Stimulated activated CD8-positive, alpha-beta memory T cell treated with anti-CD3 and anti-CD28 coated beads, Interleukin-12 subunit alpha, Interleukin-12 subunit beta, amount 100 ng/mL, for 24 hours (primary cell): ENCODE measurements around the gene MVD.
"Not testable (repeated sequence)": the region's sequence is repeated elsewhere in the genome, so short reads cannot be mapped to it uniquely, and the experiment has no call there.

Experiments used
- DNase-seq: peaks from one replicate; pipeline ENCODE4 v3.0.0-alpha.2; 2020; ENCODE audit errors: extremely low read depth

Gene MVD

DNA sequence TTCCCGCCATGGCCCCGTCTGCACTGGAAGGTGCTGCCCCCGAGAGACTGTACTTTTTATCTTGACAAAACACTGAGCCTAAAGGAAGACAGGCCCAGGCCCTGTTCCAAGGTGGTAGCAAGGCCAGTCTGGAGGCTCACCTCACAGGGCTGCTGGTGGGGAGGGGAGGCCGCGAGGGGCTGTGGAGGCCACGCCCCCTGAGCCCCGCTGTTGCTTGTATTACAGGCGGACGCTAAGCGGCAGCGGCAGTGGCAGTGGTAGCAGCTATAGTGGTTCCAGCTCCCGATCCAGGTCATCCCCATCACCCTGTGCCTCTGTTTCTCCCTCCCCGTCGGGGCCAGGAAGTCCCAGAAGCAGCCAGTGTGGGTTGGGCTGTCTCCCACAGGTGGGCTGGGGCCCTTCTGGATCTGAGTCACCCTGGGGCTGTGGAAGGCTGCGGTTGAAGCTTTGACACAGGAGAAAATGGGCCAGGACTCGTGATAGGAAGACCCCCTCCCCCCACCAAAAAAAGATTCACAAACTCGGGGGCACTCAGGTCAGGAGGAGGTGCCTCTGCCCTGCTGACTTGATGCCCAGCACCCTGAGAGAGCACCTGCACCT is 37.8 kb downstream of the MVD start:
- no peak for DNase-seq

DNA sequence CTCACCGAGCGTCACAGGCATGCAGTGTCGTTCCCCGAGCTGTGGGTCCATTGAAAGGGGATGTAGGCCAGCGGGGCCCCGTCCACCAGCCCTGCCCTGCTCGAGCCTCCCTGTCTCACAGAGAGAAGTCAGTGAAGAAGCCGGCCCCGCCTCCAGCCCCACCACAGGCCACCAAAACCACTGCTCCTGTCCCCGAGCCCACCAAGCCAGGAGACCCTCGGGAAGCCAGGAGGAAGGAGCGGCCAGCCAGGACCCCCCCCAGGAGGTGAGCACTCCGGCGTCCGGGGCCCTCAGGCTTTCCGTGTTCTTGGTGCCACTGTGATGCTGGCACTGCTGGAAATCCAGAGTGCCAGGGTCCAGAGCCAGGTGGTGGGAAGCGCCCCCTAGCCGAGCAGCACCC is 38.4 kb downstream of the MVD start:
- DNase-seq, result no peak

DNA sequence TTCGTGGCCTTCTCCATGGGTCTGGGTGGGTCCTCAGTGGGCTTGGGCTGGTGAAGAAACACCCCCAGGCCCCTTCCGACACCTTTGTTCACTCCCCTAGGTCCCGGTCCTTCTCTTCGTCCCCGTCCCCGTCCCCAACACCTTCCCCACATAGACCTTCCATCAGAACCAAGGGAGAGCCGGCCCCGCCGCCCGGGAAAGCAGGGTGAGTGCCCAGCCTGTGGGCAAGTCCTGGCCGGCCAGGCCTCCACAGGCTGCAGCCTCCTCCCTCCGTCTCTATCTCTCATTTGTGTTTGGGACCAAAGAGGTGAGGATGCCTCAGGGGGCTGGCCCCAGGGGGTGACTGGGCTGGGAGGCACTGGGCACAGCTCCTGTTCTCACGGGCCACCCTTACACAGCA is 39.0 kb downstream of the MVD start:
- DNase-seq, result no peak

DNA sequence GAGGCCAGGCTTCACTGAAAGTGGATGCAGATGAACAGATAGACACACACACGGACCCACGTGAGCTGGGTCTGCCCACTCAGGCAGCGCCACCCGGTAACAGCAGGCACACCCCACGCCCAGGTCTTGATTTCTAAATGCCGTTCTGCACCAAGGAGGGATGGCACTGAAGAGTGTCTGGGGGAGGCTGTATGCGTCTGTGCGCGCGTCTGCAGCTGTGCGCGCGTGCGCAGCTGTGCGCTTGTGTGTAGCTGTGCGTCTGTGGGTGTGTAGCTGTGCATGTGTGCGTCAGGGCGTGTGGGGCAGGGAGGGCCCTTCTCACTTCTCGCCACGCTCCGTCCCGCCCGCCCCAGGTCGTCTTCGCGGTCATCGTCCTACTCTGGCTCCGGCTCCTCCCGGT is 40.0 kb downstream of the MVD start:
- no peak for DNase-seq

DNA sequence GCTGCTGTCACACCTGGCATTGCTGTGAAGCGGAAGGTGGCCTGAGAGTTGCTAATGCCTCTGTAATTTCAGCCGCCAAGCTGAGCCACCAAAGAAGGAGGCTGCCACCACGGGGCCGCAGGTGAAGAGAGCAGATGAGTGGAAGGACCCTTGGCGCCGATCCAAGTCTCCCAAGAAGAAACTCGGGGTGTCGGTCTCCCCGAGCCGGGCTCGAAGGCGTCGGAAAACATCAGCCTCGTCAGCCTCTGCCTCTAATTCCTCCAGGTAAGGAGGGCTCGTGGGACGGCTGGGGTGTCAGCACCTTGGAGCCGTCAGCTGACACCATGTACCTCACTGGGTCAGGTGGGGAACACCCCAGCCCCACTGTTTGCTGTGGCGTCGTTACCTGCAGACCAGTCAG is 40.8 kb downstream of the MVD start:
- no peak for DNase-seq

DNA sequence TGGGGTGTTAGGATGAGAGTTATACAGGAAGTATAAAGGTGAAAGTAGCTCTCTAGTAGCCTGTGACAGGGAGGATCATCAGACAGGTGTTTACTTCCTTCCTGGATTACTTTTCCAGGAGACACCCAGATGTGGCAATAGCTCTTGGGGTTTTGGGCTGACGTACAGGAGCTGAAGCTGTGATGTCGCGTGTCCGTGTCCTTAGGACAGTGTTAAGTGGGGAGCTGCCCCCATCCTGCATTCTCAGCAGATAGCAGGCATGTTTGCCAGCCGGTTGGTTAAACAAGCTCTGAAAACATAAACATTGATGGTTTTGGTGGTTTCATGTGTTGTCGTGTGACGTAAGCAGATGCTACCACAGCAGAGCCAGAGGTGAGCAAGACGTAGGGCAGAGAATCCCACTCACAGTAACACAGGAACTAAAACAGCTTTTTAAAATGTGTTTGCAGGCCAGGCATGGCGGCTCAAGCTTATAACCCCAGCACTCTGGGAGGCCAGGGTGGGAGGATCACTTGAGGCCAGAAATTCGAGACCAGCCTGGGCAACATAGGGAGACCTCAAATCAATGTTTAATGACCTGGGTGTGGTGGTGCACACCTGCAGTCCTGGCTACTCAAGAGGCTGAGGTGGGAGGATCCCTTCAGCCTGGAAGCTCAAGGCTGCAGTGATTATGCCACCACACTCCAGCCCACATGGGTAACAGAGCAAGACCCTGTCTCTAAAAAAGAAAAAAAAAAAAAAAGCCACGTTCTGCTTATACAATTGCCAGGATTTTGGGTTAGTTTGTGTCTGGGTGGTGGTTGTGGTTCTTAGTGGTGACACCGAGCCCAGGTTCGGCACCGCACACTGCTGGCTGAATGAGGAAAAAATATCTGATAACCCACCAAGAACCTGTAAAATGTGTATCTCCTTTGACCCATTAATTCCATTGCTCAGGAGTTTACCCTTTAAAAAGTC is 42.8 kb downstream of the MVD start:
- no peak for DNase-seq

DNA sequence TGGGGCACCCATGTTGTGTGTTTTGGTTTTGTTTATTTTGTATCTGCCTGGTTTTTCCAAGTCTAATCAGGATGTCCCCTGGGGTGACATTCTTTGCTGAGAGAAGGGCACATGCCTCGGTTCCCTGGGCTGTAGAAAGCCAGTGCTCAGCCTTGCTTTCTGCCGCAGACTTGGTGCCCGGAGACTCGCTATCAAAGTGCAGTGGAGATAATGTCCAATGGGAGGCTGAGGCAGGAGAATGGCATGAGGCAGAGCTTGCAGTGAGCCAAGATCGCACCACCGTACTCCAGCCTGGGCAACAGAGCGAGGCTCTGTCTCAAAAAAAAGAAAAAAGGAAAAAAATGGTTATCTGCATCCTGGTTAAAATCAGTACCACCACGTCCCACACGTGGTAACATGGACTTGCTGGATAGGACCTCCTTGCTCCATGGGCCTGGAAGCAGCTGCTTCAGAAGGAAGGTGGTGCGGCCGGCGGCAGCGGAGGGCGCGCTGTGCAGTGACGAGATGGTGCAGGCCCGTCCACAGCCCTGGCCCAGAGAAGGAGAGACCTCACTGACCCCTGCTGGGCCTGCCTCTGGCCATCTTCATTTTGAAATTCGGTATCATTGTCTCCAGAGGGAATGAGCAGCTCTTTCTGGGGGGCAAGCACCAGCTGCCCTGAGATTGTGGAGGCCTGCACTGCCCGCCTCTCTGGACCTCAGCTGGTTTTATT is 43.8 kb downstream of the MVD start:
- no peak for DNase-seq

DNA sequence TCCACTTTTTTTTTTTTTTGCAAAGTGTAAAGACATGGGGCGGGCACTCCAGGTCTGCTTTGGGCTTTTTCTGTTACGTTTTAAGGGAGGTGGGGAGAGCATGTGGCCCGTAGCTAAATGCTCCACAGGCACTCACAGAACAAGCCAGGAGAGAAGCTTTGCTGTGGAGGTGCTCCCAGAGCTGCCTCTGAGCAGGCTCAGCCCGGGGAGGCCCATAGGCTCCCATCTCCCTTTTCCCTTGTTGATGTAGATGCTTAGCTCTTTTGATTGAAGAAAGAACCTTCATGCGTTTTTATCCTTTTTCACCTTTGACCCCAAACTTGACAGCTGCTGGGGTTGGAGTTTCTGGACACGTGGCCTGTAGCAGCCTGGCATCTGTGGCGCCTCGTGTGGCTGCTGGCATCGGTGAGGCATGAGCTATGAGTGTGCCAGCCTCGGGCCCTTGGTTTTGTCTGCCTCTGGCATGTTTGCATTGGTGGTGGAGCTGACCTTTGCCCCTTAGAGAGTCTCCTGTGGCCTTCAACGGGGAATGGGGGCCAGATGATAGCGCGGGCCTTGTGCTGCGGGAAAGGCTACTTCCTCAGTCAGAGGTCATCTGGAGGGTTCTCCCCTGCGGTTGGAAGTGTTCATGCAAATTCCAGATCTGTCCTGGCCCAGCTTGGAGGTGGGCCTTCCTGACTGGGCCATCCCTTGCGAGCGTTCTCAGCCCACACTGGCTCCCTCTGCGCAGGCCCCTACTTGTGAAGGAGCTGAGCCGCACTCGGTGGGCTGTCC is 44.5 kb downstream of the MVD start:
- DNase-seq, result no peak

DNA sequence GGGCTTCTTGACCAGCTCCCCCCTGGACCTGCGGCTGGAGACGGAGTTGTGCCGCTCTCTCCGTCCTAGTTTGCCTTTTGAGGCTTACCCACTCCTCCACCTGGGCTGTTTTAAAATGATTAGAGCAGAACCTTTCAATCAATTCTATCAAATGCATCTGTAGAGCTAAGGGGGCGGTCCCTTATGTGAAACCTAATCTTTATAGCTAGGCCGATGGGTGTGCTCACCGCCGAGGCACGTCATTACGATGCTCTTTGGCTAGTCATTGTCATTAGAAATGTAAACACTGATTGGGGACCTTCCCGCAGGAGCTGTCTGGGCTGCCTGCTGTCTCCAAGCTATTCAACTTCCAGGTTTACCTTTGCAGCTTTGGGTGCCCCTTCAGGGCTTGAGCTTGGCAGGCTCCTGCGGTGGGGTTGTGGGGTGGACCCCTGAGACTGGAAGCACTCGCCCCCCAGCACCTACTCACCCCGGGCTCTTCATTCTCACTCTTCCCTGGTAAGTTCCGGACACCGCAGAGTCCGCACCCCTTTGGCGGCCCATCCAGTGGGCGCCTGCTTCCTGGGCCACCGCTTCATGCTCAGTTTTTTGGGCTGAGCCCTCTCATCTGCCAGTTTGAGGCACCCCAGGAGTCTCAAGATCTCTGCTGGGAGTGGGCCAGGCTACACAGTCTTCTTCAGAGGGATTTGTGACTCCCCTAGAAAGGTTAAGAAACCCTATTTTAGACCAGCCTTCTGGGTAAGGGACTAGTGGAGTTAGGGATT is 45.4 kb downstream of the MVD start:
- DNase-seq, result no peak

DNA sequence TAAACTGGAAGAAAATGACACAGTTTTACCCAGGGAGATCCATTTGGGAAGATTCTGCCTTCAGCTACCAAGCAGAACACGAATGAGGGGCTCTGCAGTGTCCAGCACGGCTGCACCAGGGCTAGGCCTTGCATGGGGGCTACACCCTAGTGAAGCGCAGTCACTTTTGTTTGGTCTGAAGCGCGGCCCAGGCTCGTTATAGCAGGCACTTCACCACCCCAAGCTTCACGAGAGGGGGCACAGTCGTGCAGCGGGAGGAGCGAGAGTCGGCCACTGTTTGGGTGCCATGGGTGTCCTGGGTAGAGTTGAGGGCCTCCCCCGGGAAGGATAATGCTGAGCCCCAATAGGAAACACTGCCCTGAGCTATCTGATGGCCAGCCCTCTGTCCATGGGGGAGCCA is 46.2 kb downstream of the MVD start:
- DNase-seq, result no peak

DNA sequence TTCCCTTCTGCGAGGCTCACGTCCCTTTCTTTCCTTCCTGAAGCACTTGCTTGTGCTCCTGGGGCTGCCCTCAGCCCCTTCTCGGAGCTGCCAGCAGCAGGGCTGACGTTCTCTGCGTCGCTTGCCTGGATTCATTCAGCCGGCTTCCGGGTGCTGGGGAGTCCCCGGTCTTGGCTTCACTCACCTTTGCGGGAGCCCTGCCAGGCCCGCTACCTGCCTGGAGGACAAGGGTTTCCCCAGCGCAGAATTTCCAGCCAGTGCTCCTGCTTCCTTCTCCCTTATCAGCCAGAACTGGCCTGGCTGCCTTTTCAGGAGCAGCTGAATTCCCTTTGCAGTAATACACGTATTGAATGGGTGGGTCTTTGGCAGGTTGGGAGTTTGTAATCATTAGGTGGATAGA is 46.6 kb downstream of the MVD start:
- DNase-seq, result no peak

DNA sequence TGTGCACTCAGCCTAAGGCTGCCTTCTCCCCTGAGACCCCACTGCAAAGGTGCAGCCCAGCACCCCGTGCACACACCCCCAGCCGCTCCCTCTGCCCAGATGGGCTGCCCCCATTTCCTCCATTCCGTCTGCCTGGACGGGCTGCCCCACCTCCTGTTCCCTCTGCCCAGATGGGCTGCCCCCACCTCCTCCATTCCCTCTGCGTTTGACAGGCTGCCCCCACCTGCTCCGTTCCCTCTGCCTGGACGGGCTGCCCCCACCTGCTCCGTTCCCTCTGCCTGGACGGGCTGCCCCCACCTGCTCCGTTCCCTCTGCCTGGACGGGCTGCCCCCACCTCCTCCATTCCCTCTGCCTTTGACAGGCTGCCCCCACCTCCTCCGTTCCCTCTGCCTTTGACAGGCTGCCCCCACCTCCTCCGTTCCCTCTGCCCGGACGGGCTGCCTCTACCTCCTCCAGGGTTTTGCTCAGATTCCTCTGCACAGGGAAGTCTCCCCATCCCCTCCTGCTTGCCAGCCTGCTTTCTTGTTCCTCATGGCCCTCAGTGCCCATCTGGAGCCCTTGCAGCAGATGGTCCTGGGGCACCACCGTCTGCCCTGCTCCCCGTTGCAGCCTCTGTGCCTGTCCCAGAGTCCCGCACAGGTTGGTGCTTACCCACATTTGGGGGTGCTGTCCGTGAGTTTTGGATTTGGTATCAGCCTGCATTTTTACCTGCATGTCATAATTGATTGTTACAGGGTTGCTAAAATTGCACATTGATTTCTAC is 47.9 kb downstream of the MVD start:
- DNase-seq, result no peak

DNA sequence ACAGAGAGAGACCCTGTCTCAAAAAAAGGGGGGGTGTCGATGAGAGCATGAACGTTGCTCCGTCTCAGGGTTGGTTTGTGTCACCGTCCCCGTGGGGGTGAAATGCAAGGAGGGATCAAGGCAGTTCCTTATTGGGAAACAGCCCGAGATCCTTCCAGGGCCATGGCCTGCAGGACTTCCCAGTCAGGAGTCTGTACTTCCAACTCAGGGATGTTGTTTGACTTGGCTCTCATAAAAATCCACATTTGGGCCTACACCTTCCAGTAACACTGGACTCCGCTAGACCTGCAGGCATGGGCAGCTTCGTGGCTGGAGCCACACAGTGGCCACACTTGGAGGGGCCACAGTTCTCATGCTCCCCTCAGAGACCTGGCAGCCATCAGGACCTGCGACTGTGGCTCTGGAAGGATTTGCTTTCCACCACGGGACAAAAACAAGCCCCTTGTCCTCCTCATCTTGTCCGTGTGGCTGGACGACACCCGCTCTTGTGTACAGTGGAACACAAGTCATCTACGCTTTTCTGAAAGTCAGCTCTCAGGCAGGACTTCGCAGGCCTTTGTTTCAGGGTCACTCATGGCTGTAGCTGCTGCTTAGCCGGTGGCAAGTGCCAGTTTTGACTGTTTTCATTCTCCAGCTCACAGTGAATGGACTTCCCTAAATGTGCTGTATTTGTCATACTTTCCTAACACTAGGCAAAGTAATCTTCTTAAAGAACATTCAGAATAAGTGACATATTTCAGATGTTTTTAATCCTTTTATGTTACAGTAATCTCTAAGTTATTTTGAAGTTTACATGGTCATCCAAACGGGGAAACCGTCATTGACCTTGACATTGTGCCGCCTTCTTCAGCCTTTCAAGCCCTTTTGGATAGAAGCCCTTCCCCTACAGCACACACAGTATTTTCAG is 48.7 kb downstream of the MVD start:
- no peak for DNase-seq

DNA sequence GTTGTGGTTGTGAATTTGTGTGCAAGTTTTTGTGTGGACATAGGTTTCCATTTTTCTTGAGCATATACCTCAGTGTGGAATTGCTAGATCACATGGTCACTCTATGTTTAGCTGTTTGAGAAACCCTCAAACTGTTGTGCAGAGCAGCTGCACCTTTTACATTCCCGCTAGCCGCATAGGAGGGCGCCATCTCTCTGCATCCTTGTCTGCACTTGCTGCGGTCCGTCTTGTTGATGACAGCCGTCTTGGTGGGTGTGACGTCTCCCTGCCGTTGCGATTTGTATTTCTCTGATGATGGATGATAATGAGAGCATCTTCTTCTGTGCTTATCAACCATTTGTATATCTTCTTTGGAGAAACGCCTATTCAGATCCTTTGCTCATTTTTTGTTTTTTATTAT is 49.6 kb downstream of the MVD start:
- no peak for DNase-seq

DNA sequence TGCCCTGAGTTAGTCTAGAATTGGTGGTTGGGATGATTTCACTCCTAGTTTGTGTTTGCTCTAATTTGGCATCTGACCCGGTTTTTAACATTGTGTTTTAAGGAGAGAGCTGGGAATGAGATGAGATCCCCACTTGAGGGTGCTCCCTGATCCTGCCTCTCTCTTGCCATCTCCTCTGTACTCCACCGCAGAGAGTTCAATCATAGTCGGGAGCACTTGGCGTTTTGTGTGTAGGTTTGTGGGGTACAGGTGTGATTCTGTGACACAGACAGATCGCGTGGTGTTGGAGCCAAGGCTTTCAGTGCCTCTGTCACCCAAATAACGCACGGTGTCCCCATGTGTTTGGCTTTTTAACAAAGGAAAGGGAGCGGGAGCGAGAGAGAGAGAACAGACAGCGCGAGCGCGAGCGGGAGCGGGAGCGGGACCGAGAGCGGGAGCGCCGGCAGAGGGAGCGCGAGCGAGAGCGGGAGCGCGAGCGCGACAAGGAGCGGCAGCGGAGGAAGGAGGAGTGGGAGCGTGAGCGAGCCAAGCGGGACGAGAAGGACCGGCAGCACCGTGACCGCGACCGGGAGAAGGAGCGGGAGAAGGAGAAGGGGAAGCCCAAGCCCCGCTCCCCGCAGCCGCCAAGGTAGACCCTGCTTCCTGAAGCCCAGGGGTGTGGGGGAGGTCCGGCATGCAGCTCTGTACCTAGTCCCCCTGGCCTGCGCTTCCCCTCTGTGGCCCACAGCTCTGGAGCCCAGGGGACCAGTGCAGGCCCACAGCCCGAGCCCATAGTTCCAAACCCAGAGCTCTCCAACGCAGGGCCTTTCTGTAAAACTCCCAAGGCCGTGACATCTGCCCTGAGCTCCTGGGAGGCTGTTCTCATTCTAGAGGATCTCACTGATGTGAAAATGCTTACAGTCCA is 51.7 kb downstream of the MVD start:
- DNase-seq, result no peak

DNA sequence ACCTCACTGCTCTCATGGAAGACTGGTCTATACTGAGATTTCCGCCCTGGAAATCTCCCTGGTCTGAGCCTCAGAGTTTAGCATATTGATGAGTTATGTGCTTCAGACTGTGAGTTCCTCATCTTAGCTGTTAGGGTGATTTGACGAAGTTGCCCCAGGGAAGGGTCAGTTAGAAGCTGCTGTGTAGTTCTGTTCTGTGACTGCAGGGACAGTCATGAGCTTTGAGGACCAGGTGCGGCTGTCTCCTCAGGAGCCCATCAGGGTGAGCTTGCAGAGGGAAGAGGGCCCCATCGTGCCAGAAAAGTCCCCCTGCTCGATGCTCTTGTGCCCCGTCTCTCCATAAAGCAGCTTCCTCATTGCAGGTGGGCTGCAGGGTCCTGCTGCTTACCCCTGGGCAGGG is 52.8 kb downstream of the MVD start:
- no peak for DNase-seq

DNA sequence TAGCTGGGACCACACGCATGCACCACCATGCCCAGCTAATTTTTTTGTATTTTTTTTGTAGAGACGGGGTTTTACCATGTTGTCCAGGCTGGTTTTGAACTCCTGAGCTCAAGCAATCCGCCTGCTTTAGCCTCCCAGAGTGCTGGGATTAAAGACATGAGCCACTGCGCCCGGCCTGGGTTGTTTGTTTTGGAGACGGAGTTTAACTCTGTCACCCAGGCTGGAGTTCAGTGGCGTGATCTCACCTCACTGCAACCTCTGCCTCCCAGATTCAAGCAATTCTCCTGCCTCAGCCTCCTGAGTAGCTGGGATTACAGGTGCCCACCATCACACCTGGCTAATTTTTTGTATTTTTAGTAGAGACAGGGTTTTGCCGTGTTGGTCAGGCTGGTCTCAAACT is 53.5 kb downstream of the MVD start:
- DNase-seq, result not testable (repeated sequence)

DNA sequence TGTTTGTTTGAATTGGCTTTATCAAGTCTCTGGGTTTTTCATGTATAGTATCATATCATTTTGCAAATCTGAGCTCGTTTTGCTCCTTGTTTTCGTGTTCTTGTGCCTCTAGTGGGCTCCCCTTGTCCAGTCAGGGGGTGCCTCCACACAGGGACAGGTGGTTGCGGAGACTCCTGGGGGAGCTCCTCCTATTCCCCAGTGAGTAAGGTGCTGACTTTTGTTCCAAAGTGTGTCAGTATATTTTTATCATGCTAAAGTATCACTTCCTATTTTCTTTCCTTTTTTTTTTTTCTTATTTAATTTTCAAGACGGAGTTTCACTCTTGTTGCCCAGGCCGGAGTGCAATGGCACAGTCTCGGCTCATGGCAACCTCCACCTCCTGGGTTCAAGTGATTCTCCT is 54.8 kb downstream of the MVD start:
- no peak for DNase-seq
